ENCODE measurements around the gene C22orf15. TPM values are rescaled to one million over a fixed set of nuclear protein-coding genes. Genes with fewer than 3 reads are reported as not detected.
A peak's percentile ranks its signal among the peaks of the same experiment; 100 is the strongest.

The C22orf15 gene
- total and polyA plus RNA-seq, 2 of the 8 experiments (the other 6 are each of a cell fraction or from before 2014, with no cell fraction given): 4.2 to 4.9 TPM

- peak; percentile 57; the same call in 1 of the 2 replicates for TF ChIP-seq PHF8 (conservative IDR thresholded peaks at IDR 0.05; ENCODE audit: low read depth, low read length)
- TF ChIP-seq, protein P1, sequence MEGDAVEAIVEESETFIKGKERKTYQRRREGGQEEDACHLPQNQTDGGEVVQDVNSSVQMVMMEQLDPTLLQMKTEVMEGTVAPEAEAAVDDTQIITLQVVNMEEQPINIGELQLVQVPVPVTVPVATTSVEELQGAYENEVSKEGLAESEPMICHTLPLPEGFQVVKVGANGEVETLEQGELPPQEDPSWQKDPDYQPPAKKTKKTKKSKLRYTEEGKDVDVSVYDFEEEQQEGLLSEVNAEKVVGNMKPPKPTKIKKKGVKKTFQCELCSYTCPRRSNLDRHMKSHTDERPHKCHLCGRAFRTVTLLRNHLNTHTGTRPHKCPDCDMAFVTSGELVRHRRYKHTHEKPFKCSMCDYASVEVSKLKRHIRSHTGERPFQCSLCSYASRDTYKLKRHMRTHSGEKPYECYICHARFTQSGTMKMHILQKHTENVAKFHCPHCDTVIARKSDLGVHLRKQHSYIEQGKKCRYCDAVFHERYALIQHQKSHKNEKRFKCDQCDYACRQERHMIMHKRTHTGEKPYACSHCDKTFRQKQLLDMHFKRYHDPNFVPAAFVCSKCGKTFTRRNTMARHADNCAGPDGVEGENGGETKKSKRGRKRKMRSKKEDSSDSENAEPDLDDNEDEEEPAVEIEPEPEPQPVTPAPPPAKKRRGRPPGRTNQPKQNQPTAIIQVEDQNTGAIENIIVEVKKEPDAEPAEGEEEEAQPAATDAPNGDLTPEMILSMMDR (IDR thresholded peaks at IDR 0.05; ENCODE audit: control extremely low read depth in 1 of 3, insufficient read depth in 1 of 3, low read depth in 1 of 3, low read length in 3 of 3): peak; percentile 78 to 86 (median 85)
- TF ChIP-seq SAP30 (IDR thresholded peaks at IDR 0.05; ENCODE audit: insufficient read depth, insufficient replicate concordance, low read length): peak; percentile 41
- peak; percentile 58 to 70 for TF ChIP-seq RAD21 (IDR thresholded peaks at IDR 0.05 in 1 of 2, conservative IDR thresholded peaks at IDR 0.05 in 1 of 2; ENCODE audit: low read depth in 2 of 2, low read length in 2 of 2)
- no peak for TF ChIP-seq NRF1 (IDR thresholded peaks at IDR 0.05; ENCODE audit: low read depth, low read length)
- peak; percentile 71 for TF ChIP-seq MAX (IDR thresholded peaks at IDR 0.05)
- no peak for TF ChIP-seq HDAC6 (IDR thresholded peaks at IDR 0.05; ENCODE audit: low read depth, low read length)
- TF ChIP-seq CEBPB (IDR thresholded peaks at IDR 0.05; ENCODE audit: low read depth, low read length): no peak
- TF ChIP-seq POU5F1 (IDR thresholded peaks at IDR 0.05; ENCODE audit: low read depth, low read length): no peak
- peak; percentile 7; the same call in 1 of the 2 replicates for TF ChIP-seq SP1 (IDR thresholded peaks at IDR 0.05; ENCODE audit: low read depth, low read length)
- TF ChIP-seq POLR2A (IDR thresholded peaks at IDR 0.05; ENCODE audit: control extremely low read depth in 1 of 2, low read depth in 2 of 2, low read length in 2 of 2): 0 out of 3 replicates have a peak, but pooled peaks of 1 of the 2 experiments have one; percentile 43
Observed at GRCh38 chr22:23767673-23768548, 5.1 kb downstream of the C22orf15 start, which contains the start of gene CHCHD10 (continued).

Data from H1 (cell line).